Testis (tissue), 2 donors: ENCODE results near the gene RIOK1.

Experiments used
- POLR2A ChIP-seq: fragments of 450-650 bp; IDR thresholded peaks from one replicate; pipeline ENCODE4 v1.6.1; 2017; ENCODE audit warnings: antibody characterized with exemption, mild to moderate bottlenecking, moderate library complexity
- TF ChIP-seq, protein P1 (sequence below), 3 experiments: fragments of 450-650 bp in 2 of 3; fragments of 200-600 bp in 1 of 3; sonication (generic) in 1 of 3; IDR thresholded peaks; one replicate each; pipeline ENCODE4 v1.5.1; 2016 to 2019; ENCODE audit warnings: antibody characterized with exemption in 3 of 3, mild to moderate bottlenecking in 2 of 3, moderate library complexity in 1 of 3

DNA sequence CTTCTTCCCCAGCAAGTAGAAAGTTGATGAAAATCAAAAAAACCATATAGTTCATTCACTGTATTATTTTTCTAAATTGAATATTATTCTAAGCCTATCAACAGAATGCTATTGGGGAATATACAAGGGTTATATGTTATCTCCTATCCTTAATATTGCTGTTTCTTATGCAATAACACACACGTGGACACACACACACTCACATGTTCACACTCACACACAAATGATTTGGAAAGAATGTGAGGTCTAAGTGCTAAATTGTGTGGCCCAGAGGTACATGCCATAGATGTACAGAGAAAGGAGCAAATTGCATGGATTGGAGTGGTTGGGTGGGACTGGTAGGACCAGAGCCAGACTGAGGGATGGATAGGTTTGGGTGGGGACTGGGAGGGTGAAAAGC lies 45.1 kb downstream of the RIOK1 start:
- TF ChIP-seq, protein P1, sequence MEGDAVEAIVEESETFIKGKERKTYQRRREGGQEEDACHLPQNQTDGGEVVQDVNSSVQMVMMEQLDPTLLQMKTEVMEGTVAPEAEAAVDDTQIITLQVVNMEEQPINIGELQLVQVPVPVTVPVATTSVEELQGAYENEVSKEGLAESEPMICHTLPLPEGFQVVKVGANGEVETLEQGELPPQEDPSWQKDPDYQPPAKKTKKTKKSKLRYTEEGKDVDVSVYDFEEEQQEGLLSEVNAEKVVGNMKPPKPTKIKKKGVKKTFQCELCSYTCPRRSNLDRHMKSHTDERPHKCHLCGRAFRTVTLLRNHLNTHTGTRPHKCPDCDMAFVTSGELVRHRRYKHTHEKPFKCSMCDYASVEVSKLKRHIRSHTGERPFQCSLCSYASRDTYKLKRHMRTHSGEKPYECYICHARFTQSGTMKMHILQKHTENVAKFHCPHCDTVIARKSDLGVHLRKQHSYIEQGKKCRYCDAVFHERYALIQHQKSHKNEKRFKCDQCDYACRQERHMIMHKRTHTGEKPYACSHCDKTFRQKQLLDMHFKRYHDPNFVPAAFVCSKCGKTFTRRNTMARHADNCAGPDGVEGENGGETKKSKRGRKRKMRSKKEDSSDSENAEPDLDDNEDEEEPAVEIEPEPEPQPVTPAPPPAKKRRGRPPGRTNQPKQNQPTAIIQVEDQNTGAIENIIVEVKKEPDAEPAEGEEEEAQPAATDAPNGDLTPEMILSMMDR (IDR thresholded peaks at IDR 0.05) = no peak
- TF ChIP-seq POLR2A = no peak
